HG02981 (cell line): ENCODE measurements around the gene FOXP4.

Source experiments
- ATAC-seq: cut with Tn5 transposase; IDR thresholded peaks from one replicate; pipeline ENCODE4 v1.9.1; 2021; ENCODE audit warnings: mild to moderate bottlenecking, moderate library complexity; ENCODE audit not compliant: unreplicated experiment

Gene FOXP4

DNA sequence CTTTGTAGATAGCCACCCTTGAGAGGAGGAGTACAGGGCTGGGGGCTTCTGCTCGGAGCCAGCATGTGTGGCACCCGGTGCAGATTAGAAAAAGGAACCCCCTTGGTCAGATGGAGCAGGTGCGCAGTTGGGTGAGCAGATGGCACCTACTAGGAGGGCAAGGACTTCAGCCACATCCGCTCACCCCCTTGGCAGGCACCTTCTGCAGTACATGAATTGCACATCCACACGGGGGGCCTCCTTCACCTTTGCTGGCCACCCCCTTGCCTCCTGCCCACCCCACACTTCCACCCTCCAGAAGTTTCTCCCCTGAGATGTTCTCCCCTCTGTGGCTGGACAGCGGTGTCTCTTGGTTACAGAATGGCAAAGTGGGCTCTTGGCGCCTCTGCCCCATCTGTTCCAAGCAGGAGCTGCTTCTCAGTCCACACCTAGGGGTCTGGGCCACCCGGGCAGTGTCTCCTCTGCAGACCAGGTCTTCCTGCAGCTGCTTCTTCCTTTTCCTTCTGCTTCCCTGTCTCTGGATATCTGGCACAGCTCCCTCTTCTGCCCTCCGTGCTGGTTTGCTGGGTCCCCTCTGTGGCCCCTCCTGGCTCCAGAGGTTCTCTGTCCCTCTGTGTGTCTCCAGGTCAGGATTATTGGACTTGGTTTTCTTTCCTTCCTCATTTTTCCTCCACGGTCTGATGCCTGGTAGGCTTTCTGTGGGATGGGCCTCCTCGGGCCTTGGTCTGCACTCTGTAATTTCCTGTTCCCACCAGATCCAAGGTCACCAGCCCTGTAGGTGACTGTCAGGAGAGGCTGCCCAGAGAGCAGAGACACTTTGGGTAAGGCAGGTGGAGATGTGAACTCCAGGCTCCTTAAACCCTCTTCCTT is 96.1 kb downstream of the FOXP4 start:
- ATAC-seq: no peak

DNA sequence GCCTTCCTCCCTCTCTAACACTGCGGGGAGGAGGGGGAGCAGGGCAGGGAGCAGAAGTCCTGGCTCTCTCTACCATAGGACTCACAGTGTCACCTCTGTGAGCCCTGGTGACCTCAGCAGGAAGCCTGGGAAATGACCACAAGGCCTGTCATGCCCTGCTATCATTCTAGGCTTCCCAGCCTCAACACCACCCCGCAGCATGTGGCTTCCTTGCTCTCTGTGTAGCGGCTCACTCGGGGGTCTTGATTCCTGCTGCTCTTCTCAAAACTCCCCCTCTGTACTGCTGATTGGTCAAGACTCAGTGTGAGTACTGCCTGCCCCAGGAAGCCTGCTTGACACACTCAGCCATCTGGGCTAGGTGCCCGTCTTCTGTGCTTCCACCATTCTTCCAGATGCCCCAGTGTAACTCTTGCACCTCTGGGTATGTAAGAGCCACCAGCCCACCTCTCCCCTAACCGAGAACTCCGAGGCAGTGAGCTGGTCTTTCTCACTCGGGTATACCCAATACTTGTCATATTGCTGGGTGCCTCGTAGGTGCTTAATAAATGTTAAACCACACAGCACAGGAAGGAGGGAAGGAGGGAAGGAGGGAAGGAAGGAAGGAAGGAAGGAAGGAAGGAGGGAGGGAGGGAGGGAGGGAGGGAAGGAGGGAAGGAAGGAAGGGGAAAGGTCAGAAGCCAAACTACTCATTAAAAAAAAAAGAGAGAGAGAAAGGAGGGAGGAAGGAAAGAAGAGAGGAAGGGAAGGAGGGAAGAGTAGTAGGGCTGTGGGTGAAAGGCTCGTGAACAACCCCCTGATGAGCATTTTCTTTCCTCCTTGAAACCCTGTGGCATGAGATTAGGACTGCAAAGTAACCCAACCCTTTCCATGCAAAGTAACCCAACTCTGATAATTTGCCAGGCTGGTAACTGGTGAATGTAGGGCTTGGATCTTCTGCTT is 97.0 kb downstream of the FOXP4 start:
- no peak for ATAC-seq

DNA sequence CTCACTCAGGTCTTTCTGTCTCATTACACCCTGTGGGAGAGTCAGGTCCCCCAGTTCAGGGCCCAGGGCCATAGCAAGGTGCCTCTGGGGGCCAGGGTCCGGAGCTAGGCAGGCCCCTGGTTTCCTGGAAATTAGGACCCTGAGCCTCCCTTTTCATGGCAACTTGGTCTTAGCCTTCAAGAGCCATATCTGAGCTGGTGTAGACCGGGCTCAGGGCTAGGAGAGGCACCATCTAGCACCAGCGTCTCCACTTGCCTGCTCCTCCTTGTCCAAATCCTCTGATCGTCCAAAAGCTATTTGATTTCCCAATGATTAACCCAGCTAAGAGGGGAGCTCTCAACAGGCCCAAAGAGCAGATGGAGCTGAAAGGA is 97.7 kb downstream of the FOXP4 start:
- no peak for ATAC-seq

DNA sequence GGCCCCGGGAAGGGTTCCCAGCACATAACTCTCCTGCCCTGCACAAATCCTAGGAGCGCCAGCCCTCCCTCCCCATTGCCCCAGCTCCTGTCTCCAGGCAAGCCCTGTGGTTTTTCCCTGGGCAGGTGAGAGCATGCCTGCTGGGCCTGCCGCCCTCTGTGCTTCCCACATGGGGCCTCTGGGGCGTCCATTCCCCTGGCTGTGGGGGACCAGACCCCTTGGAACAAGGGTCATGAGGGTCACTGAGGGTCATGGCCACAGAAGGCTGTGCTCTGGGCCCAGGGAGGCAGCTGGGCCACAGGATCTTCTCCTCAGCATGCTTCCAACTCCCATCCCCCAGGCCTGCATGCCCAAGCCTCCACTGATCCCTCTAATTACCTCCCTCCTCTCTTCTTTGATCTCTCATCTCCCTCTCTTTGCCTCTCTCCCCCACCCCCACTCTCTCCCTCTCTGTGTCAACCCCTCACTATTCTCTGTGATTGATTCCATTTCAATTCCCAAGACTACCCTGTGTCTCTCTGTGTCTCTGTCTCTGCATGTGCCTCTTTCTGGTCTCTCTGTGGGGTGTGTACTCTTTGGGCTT is 98.2 kb downstream of the FOXP4 start:
- no peak for ATAC-seq

DNA sequence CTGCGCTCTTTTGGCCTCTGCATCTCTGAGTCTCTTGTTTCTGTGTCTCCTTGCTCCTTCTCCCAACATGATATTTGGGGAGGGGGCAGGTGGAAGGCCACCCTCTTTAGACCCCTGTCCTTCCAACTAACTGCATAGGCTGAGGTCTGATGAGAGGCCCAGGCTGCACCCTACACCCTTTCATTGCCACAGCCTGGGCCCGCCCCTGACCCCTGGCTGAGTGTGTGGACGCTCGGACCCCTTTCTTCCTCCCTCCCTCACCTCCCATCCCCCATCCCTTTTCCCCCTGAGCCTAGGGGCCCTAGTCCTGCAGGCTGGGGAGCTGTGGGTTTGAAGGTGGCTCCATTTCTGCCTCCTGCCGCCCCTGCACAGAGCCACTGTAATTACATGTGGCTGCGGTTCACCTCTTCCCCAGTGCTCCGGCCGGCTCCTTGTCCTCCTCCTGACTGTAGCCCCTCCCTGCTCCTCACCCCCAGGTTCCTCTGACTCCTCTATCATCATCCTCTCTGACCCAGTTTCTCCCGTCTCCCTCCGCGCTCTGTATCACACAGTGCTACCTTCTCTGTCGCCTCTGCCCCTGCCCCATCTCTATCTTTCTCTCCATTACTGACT is 98.9 kb downstream of the FOXP4 start:
- no peak for ATAC-seq

DNA sequence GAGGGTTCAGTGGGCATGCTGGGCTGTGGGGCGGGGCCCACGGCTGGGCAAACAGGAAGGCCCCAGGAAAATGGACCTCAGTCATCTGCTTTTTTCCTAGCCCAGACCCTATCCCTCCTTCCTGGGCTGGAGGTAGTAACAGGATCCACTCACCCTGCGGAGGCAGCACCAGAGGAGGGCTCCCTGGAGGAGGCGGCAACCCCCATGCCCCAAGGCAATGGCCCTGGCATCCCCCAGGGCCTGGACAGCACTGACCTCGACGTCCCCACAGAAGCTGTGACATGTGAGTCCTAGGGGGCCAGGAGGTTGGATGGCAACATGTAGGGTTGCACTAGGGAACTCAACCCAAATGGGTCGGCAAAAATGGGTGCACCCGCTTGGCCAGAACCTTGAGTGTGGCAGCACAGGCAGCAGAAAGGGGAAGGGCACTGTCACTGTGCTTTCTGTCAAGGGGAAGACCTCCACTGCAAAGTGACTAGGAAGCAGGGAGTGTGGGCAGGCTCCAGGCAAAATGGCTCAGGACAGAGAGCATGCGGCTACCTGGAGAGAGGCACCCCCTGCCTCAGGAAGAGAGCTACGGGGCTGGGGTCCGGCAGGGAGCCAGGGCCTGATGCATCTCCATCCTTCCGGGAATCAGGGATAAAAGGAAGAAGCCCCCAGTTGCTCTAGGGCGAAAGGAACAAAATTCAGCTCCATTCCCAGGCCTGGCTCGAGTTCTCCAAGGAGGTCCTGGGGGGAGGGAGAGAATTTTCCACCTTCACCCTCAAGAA is 100.0 kb downstream of the FOXP4 start:
- ATAC-seq: no peak

DNA sequence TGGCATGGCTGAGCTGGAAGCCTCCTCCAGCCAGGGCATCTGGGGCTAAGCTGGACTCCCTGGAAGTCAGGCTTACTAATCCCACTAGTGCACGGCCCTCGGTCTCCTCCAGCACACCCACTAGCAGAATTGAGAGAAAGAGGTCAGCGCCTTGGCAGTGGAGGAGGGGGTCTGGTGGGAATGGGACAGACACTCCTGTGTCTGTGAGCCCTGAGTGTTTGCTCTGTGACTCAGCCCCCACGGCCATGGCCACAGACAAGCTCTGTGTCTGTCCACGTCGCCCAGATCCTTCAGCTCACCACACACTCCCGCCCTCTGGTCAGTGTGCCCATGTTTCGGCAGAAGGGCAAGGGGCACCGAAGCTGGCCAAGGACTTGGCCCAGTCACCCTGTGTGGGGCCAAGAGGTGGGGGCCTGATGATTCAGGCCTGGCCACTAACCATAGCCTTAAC is 100.9 kb downstream of the FOXP4 start:
- ATAC-seq: no peak

DNA sequence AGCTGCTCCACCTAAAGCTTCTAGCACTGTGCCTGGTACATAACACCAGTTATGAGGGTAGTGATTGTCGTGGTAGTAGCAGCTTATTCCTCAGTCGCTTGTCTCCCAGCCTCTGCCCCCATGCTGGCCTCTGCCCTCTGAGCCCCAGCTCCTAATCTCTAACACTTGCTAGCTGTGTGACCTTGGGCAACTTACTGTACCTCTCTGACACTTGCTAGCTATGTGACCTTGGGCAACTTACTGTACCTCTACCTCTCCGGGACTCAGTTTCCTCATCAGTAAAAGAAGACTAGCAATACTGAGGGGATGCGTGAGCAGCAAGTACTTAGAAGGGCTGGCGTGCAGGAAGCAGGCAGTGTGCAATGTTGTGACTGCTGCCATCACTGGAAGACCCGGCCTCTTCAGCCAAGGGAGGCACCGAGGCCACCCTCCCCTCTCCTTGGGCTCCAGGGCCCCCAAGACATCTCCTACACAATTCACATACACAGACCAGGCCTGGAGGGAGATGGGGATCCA is 101.9 kb downstream of the FOXP4 start:
- no peak for ATAC-seq

DNA sequence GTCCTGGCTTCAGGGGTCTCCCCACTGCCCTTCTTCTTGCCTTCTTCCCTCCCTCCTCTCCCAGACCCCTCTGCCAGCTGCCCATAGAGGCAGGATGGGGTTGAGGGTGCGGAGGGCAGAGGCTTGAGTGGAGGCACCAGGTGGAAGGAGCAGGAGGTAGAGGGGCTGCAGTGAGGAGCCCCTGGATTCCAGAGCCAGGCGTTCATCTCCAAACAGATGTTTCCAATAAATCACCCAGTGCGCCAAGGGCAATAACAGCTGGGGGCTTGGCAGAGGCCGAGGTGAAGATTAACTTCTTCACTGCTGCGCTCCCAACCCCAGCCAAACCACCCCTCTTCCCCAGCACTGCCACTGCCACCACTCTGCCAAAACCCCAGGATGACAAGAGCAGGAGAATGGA is 102.7 kb downstream of the FOXP4 start:
- no peak for ATAC-seq

DNA sequence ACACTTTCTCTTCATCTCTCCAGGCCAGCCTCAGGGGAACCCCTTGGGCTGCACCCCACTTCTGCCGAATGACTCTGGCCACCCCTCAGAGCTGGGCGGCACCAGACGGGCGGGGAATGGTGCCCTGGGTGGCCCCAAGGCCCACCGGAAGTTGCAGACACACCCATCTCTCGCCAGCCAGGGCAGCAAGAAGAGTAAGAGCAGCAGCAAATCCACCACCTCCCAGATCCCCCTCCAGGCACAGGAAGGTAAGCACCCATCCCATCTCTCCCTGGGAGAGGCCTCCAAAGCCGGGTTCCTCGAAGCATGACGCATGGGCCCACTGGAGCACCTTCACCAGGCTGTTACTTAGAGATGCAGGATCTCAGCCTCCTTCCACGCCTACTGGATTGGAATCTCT is 103.4 kb downstream of the FOXP4 start:
- ATAC-seq: no peak

DNA sequence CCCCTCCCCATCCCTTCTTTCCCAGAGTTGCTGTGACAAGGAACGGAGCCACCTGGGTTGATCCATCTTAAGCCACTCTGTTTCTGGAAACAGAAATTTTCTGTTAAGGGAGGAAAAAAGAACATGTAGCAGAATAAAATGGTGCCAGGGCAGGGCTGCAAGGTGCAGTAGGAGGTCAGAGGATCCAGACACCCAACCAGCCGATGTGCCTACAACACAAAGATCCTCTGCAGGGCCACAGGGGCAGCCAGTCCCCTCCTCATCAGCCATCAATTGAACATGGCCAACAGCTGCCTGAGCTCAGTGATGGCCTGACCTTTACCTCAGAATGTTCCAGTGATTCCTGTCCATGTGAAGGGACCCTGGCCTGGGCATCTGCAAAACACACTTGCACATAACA is 103.9 kb downstream of the FOXP4 start:
- ATAC-seq: no peak

DNA sequence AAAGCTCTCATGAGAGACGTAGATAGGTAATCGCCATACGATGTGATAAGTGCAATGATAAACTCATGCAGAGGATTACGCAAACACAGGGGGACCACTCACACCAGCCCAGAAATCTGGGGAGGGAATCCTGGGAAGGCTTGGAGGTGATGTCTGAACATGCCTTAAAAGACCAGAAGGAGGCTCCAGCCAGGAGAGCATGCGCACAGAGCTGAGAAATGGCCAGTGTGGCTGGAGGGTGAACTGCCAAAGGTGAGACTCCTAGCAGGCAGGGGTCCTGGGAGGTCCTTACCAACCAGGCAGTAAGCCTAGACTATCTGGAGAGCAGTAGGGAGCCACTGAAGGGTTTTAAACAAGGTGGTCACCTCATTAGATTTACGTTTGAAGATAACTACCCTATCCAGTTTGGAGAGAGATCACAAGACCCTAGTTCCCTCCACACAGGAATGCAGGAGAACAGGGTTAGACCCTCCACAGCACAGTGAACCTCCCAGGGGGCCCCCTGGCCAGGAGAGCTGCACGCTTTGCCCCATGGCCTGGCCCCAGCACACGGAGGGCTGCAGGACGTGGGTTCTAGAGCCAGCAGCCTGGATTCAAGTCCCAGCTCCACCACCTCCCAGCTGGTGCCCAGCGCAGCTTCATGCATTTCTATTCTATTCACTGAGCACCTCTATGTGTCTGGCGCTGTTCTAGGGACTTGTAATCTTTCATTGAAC is 105.2 kb downstream of the FOXP4 start:
- no peak for ATAC-seq
